ENCODE results near the gene CAVIN3. TPM values are rescaled to one million over a fixed set of nuclear protein-coding genes. Genes with fewer than 3 reads are reported as not detected.

CAVIN3 gene
- total RNA-seq, 1 experiment from 2014 or later: 18.6 TPM

DNA sequence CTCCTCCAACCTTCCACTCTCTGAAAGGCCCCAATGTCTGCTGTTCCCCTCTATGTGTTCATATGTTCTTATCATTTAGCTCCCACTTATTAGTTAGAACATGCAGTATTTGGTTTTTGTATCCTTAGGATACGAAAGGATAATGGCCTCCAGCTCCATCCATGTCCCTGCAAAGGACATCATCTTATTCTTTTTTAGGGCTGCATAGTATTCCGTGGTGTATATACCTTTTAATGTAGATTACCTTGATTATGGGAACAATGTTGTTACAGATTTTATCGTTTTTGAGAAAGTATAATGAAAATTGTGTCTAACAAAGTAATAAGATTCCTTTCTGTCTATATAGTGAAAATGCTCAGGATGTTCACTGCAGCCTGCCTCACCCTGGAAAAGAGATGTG is 16.0 kb upstream of the CAVIN3 start:
- RAD21 ChIA-PET (ENCODE audit: low non-redundant PET in 1 of 2, low total read pairs in 2 of 2, uncharacterized antibody in 2 of 2, unreplicated experiment in 2 of 2): no interaction called here
- H3K9ac ChIP-seq (ENCODE audit: low read length): no peak overlapping the region
- CTCF ChIA-PET: interaction anchor here (1.2 kb wide), 1 partner anchor 17 kb away, joined by 3 read pairs; no protein-coding TSS in a partner anchor
- H4K20me1 ChIP-seq (ENCODE audit: insufficient read depth): no peaks in the 10 kb centered on the region
- no peak overlapping the region for H3K27ac ChIP-seq (ENCODE audit: low read depth, low read length)
- DNase-seq (ENCODE audit: low read depth, low spot score): no peak
- TF ChIP-seq CBX3 (IDR thresholded peaks at IDR 0.05; ENCODE audit: low read depth) (no peak), CEBPB (IDR thresholded peaks at IDR 0.05; ENCODE audit: low read depth) (no peak)
- H2AFZ ChIP-seq (ENCODE audit: low read depth, low read length, poor library complexity, severe bottlenecking): no peak overlapping the region
- H3K9me3 ChIP-seq (ENCODE audit: control insufficient read depth in 1 of 2, insufficient read depth in 1 of 2, low read depth in 1 of 2, low read length in 2 of 2): no peaks in the 10 kb centered on the region
- intact Hi-C loops (cut with micrococcal nuclease): no loop called here
- H3K9me2 ChIP-seq (ENCODE audit: insufficient read depth): no peaks in the 10 kb centered on the region
- no peak overlapping the region for H3K4me3 ChIP-seq (replicated peaks in 1 of 2; ENCODE audit: low read depth in 1 of 2, low read length in 2 of 2)
- ATAC-seq: no peak
- no TSS peak for BruUV-seq (replicated peaks)
- POLR2A ChIA-PET: no interaction called here
- H3K79me2 ChIP-seq (ENCODE audit: insufficient read depth, low read length): no peaks in the 10 kb centered on the region
- H3K4me1 ChIP-seq (ENCODE audit: control insufficient read depth in 1 of 2, insufficient read depth in 2 of 2, low read length in 2 of 2): no peaks in the 10 kb centered on the region
- H3K27me3 ChIP-seq (ENCODE audit: insufficient read depth, low read length): no peaks in the 10 kb centered on the region
- H3K4me2 ChIP-seq (ENCODE audit: low read length): no peak overlapping the region
- no peaks in the 10 kb centered on the region for H3K36me3 ChIP-seq (ENCODE audit: control insufficient read depth in 1 of 2, insufficient read depth in 2 of 2, low read length in 2 of 2)

DNA sequence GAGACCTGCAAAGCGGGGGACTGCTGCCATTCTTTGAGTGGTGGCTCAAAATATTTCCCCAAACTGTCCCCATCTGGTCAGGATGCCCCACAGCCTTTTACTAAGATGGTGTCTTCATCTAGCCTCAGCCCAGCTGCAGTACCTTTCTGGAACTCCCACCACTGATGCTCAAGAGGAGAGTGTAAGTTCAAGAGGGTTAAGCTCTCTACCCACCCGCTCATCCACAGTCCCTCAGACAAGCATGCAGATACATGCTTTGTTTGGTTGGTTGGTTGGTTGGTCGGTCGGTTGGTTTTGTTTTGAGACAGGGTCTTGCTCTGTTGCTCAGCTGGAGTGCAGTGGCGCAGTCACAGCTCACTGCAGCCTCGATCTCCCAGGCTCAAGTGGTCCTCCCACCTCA is 14.5 kb upstream of the CAVIN3 start:
- Histone ChIP-seq H3K4me3 (replicated peaks in 1 of 2; ENCODE audit: low read depth in 1 of 2, low read length in 2 of 2) (no peak overlapping the region), H2AFZ (ENCODE audit: low read depth, low read length, poor library complexity, severe bottlenecking) (no peak overlapping the region), H3K4me2 (ENCODE audit: low read length) (no peak overlapping the region), H3K4me1 (ENCODE audit: control insufficient read depth in 1 of 2, insufficient read depth in 2 of 2, low read length in 2 of 2) (no peaks in the 10 kb centered on the region), H3K9ac (ENCODE audit: low read length) (no peak overlapping the region), H3K9me3 (ENCODE audit: control insufficient read depth in 1 of 2, insufficient read depth in 1 of 2, low read depth in 1 of 2, low read length in 2 of 2) (no peaks in the 10 kb centered on the region), H3K27ac (ENCODE audit: low read depth, low read length) (no peak overlapping the region), H3K27me3 (ENCODE audit: insufficient read depth, low read length) (no peaks in the 10 kb centered on the region), H4K20me1 (ENCODE audit: insufficient read depth) (no peaks in the 10 kb centered on the region), H3K9me2 (ENCODE audit: insufficient read depth) (no peaks in the 10 kb centered on the region), H3K36me3 (ENCODE audit: control insufficient read depth in 1 of 2, insufficient read depth in 2 of 2, low read length in 2 of 2) (no peaks in the 10 kb centered on the region), H3K79me2 (ENCODE audit: insufficient read depth, low read length) (no peaks in the 10 kb centered on the region)
- ChIA-PET RAD21 (ENCODE audit: low non-redundant PET in 1 of 2, low total read pairs in 2 of 2, uncharacterized antibody in 2 of 2, unreplicated experiment in 2 of 2) (no interaction called here), CTCF (no interaction called here), POLR2A (no interaction called here)
- DNase-seq (ENCODE audit: low read depth, low spot score) (no peak), ATAC-seq (no peak)
- TF ChIP-seq, protein P1, sequence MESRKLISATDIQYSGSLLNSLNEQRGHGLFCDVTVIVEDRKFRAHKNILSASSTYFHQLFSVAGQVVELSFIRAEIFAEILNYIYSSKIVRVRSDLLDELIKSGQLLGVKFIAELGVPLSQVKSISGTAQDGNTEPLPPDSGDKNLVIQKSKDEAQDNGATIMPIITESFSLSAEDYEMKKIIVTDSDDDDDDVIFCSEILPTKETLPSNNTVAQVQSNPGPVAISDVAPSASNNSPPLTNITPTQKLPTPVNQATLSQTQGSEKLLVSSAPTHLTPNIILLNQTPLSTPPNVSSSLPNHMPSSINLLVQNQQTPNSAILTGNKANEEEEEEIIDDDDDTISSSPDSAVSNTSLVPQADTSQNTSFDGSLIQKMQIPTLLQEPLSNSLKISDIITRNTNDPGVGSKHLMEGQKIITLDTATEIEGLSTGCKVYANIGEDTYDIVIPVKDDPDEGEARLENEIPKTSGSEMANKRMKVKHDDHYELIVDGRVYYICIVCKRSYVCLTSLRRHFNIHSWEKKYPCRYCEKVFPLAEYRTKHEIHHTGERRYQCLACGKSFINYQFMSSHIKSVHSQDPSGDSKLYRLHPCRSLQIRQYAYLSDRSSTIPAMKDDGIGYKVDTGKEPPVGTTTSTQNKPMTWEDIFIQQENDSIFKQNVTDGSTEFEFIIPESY (IDR thresholded peaks at IDR 0.05; ENCODE audit: extremely low read depth, insufficient replicate concordance, low read length): no peak
- no peak for TF ChIP-seq EZH2phosphoT487 (IDR thresholded peaks at IDR 0.05; ENCODE audit: borderline replicate concordance)
- no peak for TF ChIP-seq TCF7L2 (IDR thresholded peaks at IDR 0.05; ENCODE audit: borderline replicate concordance, extremely low read depth, insufficient read depth, insufficient read length)
- TF ChIP-seq YY1 (IDR thresholded peaks at IDR 0.05; ENCODE audit: extremely low read depth, insufficient replicate concordance, low read depth, low read length): no peak
- TF ChIP-seq ELF1 (IDR thresholded peaks at IDR 0.05; ENCODE audit: borderline replicate concordance, low read depth): no peak
- no peak for TF ChIP-seq ZFX (IDR thresholded peaks at IDR 0.05)
- no peak for TF ChIP-seq EZH2 (IDR thresholded peaks at IDR 0.05)
- TF ChIP-seq, protein P2, sequence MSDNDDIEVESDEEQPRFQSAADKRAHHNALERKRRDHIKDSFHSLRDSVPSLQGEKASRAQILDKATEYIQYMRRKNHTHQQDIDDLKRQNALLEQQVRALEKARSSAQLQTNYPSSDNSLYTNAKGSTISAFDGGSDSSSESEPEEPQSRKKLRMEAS (IDR thresholded peaks at IDR 0.05): no peak
- TF ChIP-seq FOSL1 (IDR thresholded peaks at IDR 0.05; ENCODE audit: low read depth): no peak
- no peak for TF ChIP-seq CBX3 (IDR thresholded peaks at IDR 0.05; ENCODE audit: low read depth)
- TF ChIP-seq, protein P3, sequence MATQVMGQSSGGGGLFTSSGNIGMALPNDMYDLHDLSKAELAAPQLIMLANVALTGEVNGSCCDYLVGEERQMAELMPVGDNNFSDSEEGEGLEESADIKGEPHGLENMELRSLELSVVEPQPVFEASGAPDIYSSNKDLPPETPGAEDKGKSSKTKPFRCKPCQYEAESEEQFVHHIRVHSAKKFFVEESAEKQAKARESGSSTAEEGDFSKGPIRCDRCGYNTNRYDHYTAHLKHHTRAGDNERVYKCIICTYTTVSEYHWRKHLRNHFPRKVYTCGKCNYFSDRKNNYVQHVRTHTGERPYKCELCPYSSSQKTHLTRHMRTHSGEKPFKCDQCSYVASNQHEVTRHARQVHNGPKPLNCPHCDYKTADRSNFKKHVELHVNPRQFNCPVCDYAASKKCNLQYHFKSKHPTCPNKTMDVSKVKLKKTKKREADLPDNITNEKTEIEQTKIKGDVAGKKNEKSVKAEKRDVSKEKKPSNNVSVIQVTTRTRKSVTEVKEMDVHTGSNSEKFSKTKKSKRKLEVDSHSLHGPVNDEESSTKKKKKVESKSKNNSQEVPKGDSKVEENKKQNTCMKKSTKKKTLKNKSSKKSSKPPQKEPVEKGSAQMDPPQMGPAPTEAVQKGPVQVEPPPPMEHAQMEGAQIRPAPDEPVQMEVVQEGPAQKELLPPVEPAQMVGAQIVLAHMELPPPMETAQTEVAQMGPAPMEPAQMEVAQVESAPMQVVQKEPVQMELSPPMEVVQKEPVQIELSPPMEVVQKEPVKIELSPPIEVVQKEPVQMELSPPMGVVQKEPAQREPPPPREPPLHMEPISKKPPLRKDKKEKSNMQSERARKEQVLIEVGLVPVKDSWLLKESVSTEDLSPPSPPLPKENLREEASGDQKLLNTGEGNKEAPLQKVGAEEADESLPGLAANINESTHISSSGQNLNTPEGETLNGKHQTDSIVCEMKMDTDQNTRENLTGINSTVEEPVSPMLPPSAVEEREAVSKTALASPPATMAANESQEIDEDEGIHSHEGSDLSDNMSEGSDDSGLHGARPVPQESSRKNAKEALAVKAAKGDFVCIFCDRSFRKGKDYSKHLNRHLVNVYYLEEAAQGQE (IDR thresholded peaks at IDR 0.05; ENCODE audit: low read depth): no peak
- TF ChIP-seq SP1 (IDR thresholded peaks at IDR 0.05; ENCODE audit: low read depth): no peak
- no peak for TF ChIP-seq EGR1 (IDR thresholded peaks at IDR 0.05; ENCODE audit: low read depth)
- no TSS peak for BruUV-seq (replicated peaks)
- intact Hi-C loops (cut with micrococcal nuclease): no loop called here

All from HCT116 (cell line).